H9 (cell line): ENCODE measurements around the gene TFF1. TPM values are rescaled to one million over a fixed set of nuclear protein-coding genes. Genes with fewer than 3 reads are reported as not detected.

Experiments used
- DNase-seq: peaks from one replicate; pipeline ENCODE4 v3.0.0-alpha.2; 2017
- H2AFZ ChIP-seq: one replicate; pipeline ENCODE4 v1.6.1; 2013; ENCODE audit warnings: mild to moderate bottlenecking, low read length, control low read depth, moderate library complexity
- H2AK5ac ChIP-seq: 2 replicates; pipeline ENCODE4 v1.6.1; 2013; ENCODE audit warnings: low read length, control low read depth, mixed read lengths; ENCODE audit not compliant: insufficient read length
- H2BK120ac ChIP-seq: one replicate; pipeline ENCODE4 v1.6.1; 2013; ENCODE audit warnings: low read depth, mild to moderate bottlenecking, low read length, control low read depth, inconsistent platforms; ENCODE audit not compliant: poor library complexity, severe bottlenecking
- H2BK12ac ChIP-seq: 2 replicates; pipeline ENCODE4 v1.6.1; 2013; ENCODE audit warnings: low read length, control low read depth, mixed read lengths, low read depth; ENCODE audit not compliant: insufficient read length
- H2BK15ac ChIP-seq: 2 replicates; pipeline ENCODE4 v1.6.1; 2013; ENCODE audit warnings: low read depth, low read length, control low read depth
- H2BK20ac ChIP-seq: one replicate; pipeline ENCODE4 v1.6.1; 2013; ENCODE audit warnings: low read depth, mild to moderate bottlenecking, low read length, control low read depth, inconsistent platforms; ENCODE audit not compliant: poor library complexity, severe bottlenecking
- H2BK5ac ChIP-seq: 2 replicates; pipeline ENCODE4 v1.6.1; 2013; ENCODE audit warnings: low read length, control low read depth, mixed read lengths; ENCODE audit not compliant: insufficient read length
- H3K14ac ChIP-seq: 2 replicates; pipeline ENCODE4 v1.6.1; 2013; ENCODE audit warnings: low read length, control low read depth; ENCODE audit not compliant: insufficient read depth
- H3K18ac ChIP-seq: 2 replicates; pipeline ENCODE4 v1.6.1; 2013; ENCODE audit warnings: low read depth, mild to moderate bottlenecking, mixed read lengths, low read length, control low read depth; ENCODE audit not compliant: insufficient read length
- H3K23ac ChIP-seq: 2 replicates; pipeline ENCODE4 v1.6.1; 2013; ENCODE audit warnings: low read length, control low read depth, mixed read lengths, low read depth; ENCODE audit not compliant: insufficient read length
- H3K23me2 ChIP-seq: 2 replicates; pipeline ENCODE4 v1.6.1; 2013; ENCODE audit warnings: low read depth, mild to moderate bottlenecking, mixed read lengths, low read length, control low read depth; ENCODE audit not compliant: insufficient read length, poor library complexity, severe bottlenecking
- H3K27ac ChIP-seq: 2 replicates; pipeline ENCODE4 v1.5.1; 2013; ENCODE audit warnings: low read length, control low read depth, mixed read lengths, low read depth; ENCODE audit not compliant: insufficient read length
- H3K27me3 ChIP-seq: 2 replicates; pipeline ENCODE4 v1.6.1; 2013; ENCODE audit warnings: low read length, control low read depth, inconsistent platforms; ENCODE audit not compliant: insufficient read depth
- H3K4ac ChIP-seq: 2 replicates; pipeline ENCODE4 v1.6.1; 2013; ENCODE audit warnings: low read depth, mild to moderate bottlenecking, control low read depth, inconsistent platforms, low read length, moderate library complexity
- H3K4me1 ChIP-seq: 2 replicates; pipeline ENCODE4 v1.6.1; 2013; ENCODE audit warnings: low read length, control low read depth, inconsistent platforms; ENCODE audit not compliant: insufficient read depth
- H3K4me2 ChIP-seq: 2 replicates; pipeline ENCODE4 v1.6.1; 2013; ENCODE audit warnings: low read length, control low read depth, mixed read lengths; ENCODE audit not compliant: insufficient read length, insufficient read depth
- H3K56ac ChIP-seq: 2 replicates; pipeline ENCODE4 v1.6.1; 2013; ENCODE audit warnings: low read depth, mild to moderate bottlenecking, mixed read lengths, low read length, control low read depth; ENCODE audit not compliant: insufficient read length
- H3K79me1 ChIP-seq: 2 replicates; pipeline ENCODE4 v1.6.1; 2013; ENCODE audit warnings: low read depth, mild to moderate bottlenecking, moderate library complexity, low read length, control low read depth, inconsistent platforms; ENCODE audit not compliant: insufficient read depth, poor library complexity, severe bottlenecking
- H3K79me2 ChIP-seq: 2 replicates; pipeline ENCODE4 v1.6.1; 2013; ENCODE audit warnings: low read length, control low read depth, inconsistent platforms; ENCODE audit not compliant: insufficient read depth
- H3K9ac ChIP-seq: 2 replicates; pipeline ENCODE4 v1.6.1; 2013; ENCODE audit warnings: low read length, control low read depth, mixed read lengths; ENCODE audit not compliant: insufficient read length; ENCODE audit errors: extremely low read depth
- H3K9me3 ChIP-seq: one replicate; pipeline ENCODE4 v1.6.1; 2013; ENCODE audit warnings: low read depth, low read length, inconsistent platforms; ENCODE audit not compliant: control insufficient read depth
- H3T11ph ChIP-seq: one replicate; pipeline ENCODE4 v1.6.1; 2013; ENCODE audit warnings: mild to moderate bottlenecking, low read length, control low read depth, inconsistent platforms
- H4K20me1 ChIP-seq: one replicate; pipeline ENCODE4 v1.6.1; 2013; ENCODE audit not compliant: control insufficient read depth, insufficient read length, insufficient read depth
- H4K5ac ChIP-seq: 2 replicates; pipeline ENCODE4 v1.6.1; 2013; ENCODE audit warnings: low read depth, mild to moderate bottlenecking, mixed read lengths, low read length, control low read depth; ENCODE audit not compliant: insufficient read length
- H4K8ac ChIP-seq: replicated peaks from 2 replicates; pipeline ENCODE4 v1.6.1; 2013; ENCODE audit warnings: low read length, control low read depth, mixed read lengths, low read depth; ENCODE audit not compliant: insufficient read length
- H4K91ac ChIP-seq: 2 replicates; pipeline ENCODE4 v1.6.1; 2013; ENCODE audit warnings: low read depth, mild to moderate bottlenecking, moderate library complexity, mixed read lengths, low read length, control low read depth; ENCODE audit not compliant: insufficient read length
- H3K27ac Mint-ChIP-seq, 3 experiments: 2 replicates in 2 of 3; 3 replicates in 1 of 3; pipeline ENCODE4 v1.8.0; 2020 to 2021; ENCODE audit warnings: mixed read lengths in 3 of 3, mild to moderate bottlenecking in 1 of 3, moderate library complexity in 1 of 3
- H3K27me3 Mint-ChIP-seq: 2 replicates; pipeline ENCODE4 v1.8.0; 2021; ENCODE audit warnings: low read depth, mild to moderate bottlenecking, moderate library complexity, mixed read lengths
- H3K36me3 Mint-ChIP-seq, 3 experiments: 2 replicates in 2 of 3; 3 replicates in 1 of 3; pipeline ENCODE4 v1.8.0; 2020 to 2021; ENCODE audit warnings: low read depth in 3 of 3, mixed read lengths in 3 of 3; ENCODE audit not compliant: insufficient read depth in 1 of 3
- H3K4me1 Mint-ChIP-seq, 2 experiments: 2 replicates each; pipeline ENCODE4 v1.8.0; 2020; ENCODE audit warnings: mixed read lengths in 2 of 2
- H3K4me3 Mint-ChIP-seq, 2 experiments: 2 replicates in 1 of 2; 3 replicates in 1 of 2; pipeline ENCODE4 v1.8.0; 2020 to 2021; ENCODE audit warnings: mild to moderate bottlenecking in 2 of 2, mixed read lengths in 2 of 2, moderate library complexity in 1 of 2
- H3K9me3 Mint-ChIP-seq, 2 experiments: 2 replicates in 1 of 2; 3 replicates in 1 of 2; pipeline ENCODE4 v1.8.0; 2020; ENCODE audit warnings: mild to moderate bottlenecking in 2 of 2, mixed read lengths in 2 of 2, moderate library complexity in 1 of 2
- CTCF ChIP-seq: fragments of 200-600 bp; sonication (generic); conservative IDR thresholded peaks from 3 replicates; pipeline ENCODE4 v1.8.0; 2021; ENCODE audit warnings: antibody characterized with exemption, mild to moderate bottlenecking
- WGBS: extraction: QIAGEN DNeasy Blood & Tissue Kit; methylation state at CpG from one replicate; pipeline ENCODE4 v1.1.7; 2013; ENCODE audit warnings: missing lambda C conversion rate, low lambda C conversion rate, mixed read lengths; ENCODE audit not compliant: insufficient read length; ENCODE audit errors: extremely low coverage; 5-methylcytosine and 5-hydroxymethylcytosine counted together
- total RNA-seq: library from RNA; stranded (reverse); gene quantifications from 2 replicates; pipeline ENCODE4 v1.2.1, GENCODE V29; 2021

Gene TFF1
- total RNA-seq, 1 experiment from 2014 or later, result not detected

- H3K79me2 ChIP-seq, result no peaks in the 10 kb centered on the region
- H4K20me1 ChIP-seq, result no peaks in the 10 kb centered on the region
- H4K5ac ChIP-seq, result no peak overlapping the region
- TF ChIP-seq CTCF, result no peak
- H3K4me1 Mint-ChIP-seq, result peaks cover 9 to 11% of the 10 kb centered on the region in 2 experiments
- H3K4me2 ChIP-seq, result no peak overlapping the region
- DNase-seq, result no peak
- no peak overlapping the region for H3K9ac ChIP-seq
- no peak overlapping the region for H2AK5ac ChIP-seq
- no peak overlapping the region for H2BK20ac ChIP-seq
- no peak overlapping the region for H2BK120ac ChIP-seq
- no peak overlapping the region; the same call in 1 of the 2 replicates for H3K14ac ChIP-seq
- no peak overlapping the region for H2AFZ ChIP-seq
- H3K27ac Mint-ChIP-seq, result no peak overlapping the region
- no peaks in the 10 kb centered on the region for H3K23me2 ChIP-seq
- H3K4ac ChIP-seq, result no peak overlapping the region
- no peaks in the 10 kb centered on the region for H3K4me1 ChIP-seq
- H3K9me3 Mint-ChIP-seq, result no peaks in the 10 kb centered on the region; a peak in 1 of 5 replicates
- no peak overlapping the region for H4K8ac ChIP-seq
- no peak overlapping the region for H2BK5ac ChIP-seq
- no peak overlapping the region for H2BK12ac ChIP-seq
- no peak overlapping the region for H3K23ac ChIP-seq
- no peaks in the 10 kb centered on the region for H3K27me3 ChIP-seq
- H3K56ac ChIP-seq, result no peak overlapping the region
- H2BK15ac ChIP-seq, result no peak overlapping the region
- no peak overlapping the region for H4K91ac ChIP-seq
- WGBS, result no CpG with 5 or more reads among the region's 8 CpGs
- H3K18ac ChIP-seq, result no peak overlapping the region
- peaks cover 7% of the 10 kb centered on the region for H3K27me3 Mint-ChIP-seq
- no peak overlapping the region for H3K27ac ChIP-seq
- no peak overlapping the region for H3K4me3 Mint-ChIP-seq
- no peaks in the 10 kb centered on the region for H3K9me3 ChIP-seq
- H3T11ph ChIP-seq, result no peak overlapping the region
- no peaks in the 10 kb centered on the region for H3K36me3 Mint-ChIP-seq
- H3K79me1 ChIP-seq, result no peaks in the 10 kb centered on the region
Measured at GRCh38 chr21:42414553-42414927, 48.2 kb upstream of the TFF1 start.
